ENCODE measurements around the gene RALB. TPM values are rescaled to one million over a fixed set of nuclear protein-coding genes. Genes with fewer than 3 reads are reported as not detected.

RALB gene
- polyA plus RNA-seq, 1 experiment: 69.6 TPM

- Histone ChIP-seq H3K27me3 (ENCODE audit: control insufficient read depth, insufficient read depth, low read length) (peaks cover 48% of the 10 kb centered on the region), H3K4me3 (ENCODE audit: low read depth, low read length) (no peak overlapping the region), H3K27ac (ENCODE audit: low read depth, low read length) (no peak overlapping the region), H3K9me3 (ENCODE audit: control insufficient read depth, insufficient read depth, low read length) (no peaks in the 10 kb centered on the region)
- ChIA-PET CTCF (interaction anchor here (1.0 to 2.0 kb wide), 2 partner anchors 359 to 758 kb away, joined by 3 to 8 read pairs; no protein-coding TSS in a partner anchor), POLR2A (no interaction called here)
- no peak for DNase-seq (ENCODE audit: low read depth, low spot score)
- TF ChIP-seq CTCF (IDR thresholded peaks at IDR 0.05; ENCODE audit: low read depth, low read length): no peak
Observed at GRCh38 chr2:120321721-120322284, 69.2 kb downstream of the RALB start.

GRCh38 chr2:120322329-120322728, 69.7 kb downstream of the RALB start:
- Histone ChIP-seq H3K9me3 (ENCODE audit: control insufficient read depth, insufficient read depth, low read length) (no peaks in the 10 kb centered on the region), H3K27me3 (ENCODE audit: control insufficient read depth, insufficient read depth, low read length) (peaks cover 49% of the 10 kb centered on the region), H3K4me3 (ENCODE audit: low read depth, low read length) (no peak overlapping the region), H3K27ac (ENCODE audit: low read depth, low read length) (no peak overlapping the region)
- CTCF ChIA-PET: interaction anchor here (2.0 kb wide), 1 partner anchor 358 kb away, joined by 8 read pairs; no protein-coding TSS in a partner anchor
- DNase-seq (ENCODE audit: low read depth, low spot score): no peak
- TF ChIP-seq CTCF (IDR thresholded peaks at IDR 0.05; ENCODE audit: low read depth, low read length): no peak
- POLR2A ChIA-PET: no interaction called here

- H3K27ac ChIP-seq (ENCODE audit: low read depth, low read length): no peak overlapping the region
- H3K9me3 ChIP-seq (ENCODE audit: control insufficient read depth, insufficient read depth, low read length): no peaks in the 10 kb centered on the region
- TF ChIP-seq CTCF (IDR thresholded peaks at IDR 0.05; ENCODE audit: low read depth, low read length): no peak
- POLR2A ChIA-PET: interaction anchor here (0.6 kb wide), 1 partner anchor 75 kb away, joined by 3 read pairs; no protein-coding TSS in a partner anchor
- H3K4me3 ChIP-seq (ENCODE audit: low read depth, low read length): no peak overlapping the region
- DNase-seq (ENCODE audit: low read depth, low spot score): no peak
- H3K27me3 ChIP-seq (ENCODE audit: control insufficient read depth, insufficient read depth, low read length): peaks cover 46% of the 10 kb centered on the region
- CTCF ChIA-PET: interaction anchor here (0.6 to 2.0 kb wide), 3 partner anchors 10 to 121 kb away, joined by 3 to 18 read pairs (median 3); no protein-coding TSS in a partner anchor
Observed at GRCh38 chr2:120323214-120323613, 70.6 kb downstream of the RALB start.

GRCh38 chr2:120323807-120324399, 71.3 kb downstream of the RALB start:
- Histone ChIP-seq H3K4me3 (ENCODE audit: low read depth, low read length) (no peak overlapping the region), H3K9me3 (ENCODE audit: control insufficient read depth, insufficient read depth, low read length) (no peaks in the 10 kb centered on the region), H3K27ac (ENCODE audit: low read depth, low read length) (no peak overlapping the region), H3K27me3 (ENCODE audit: control insufficient read depth, insufficient read depth, low read length) (peaks cover 39% of the 10 kb centered on the region)
- POLR2A ChIA-PET: interaction anchor here (0.6 to 1.3 kb wide), 2 partner anchors 11 to 76 kb away, joined by 3 to 4 read pairs; no protein-coding TSS in a partner anchor
- CTCF ChIA-PET: interaction anchor here (0.7 to 2.0 kb wide), 3 partner anchors 11 to 357 kb away, joined by 3 to 18 read pairs (median 9); no protein-coding TSS in a partner anchor
- no peak for DNase-seq (ENCODE audit: low read depth, low spot score)
- TF ChIP-seq CTCF (IDR thresholded peaks at IDR 0.05; ENCODE audit: low read depth, low read length): no peak

- no peak for TF ChIP-seq CTCF (IDR thresholded peaks at IDR 0.05; ENCODE audit: low read depth, low read length)
- no peak for DNase-seq (ENCODE audit: low read depth, low spot score)
- ChIA-PET POLR2A (interaction anchor here (1.3 kb wide), 1 partner anchor 10 kb away, joined by 4 read pairs; no protein-coding TSS in a partner anchor), CTCF (interaction anchor here (0.7 kb wide), 1 partner anchor 11 kb away, joined by 4 read pairs; no protein-coding TSS in a partner anchor)
- Histone ChIP-seq H3K4me3 (ENCODE audit: low read depth, low read length) (no peak overlapping the region), H3K9me3 (ENCODE audit: control insufficient read depth, insufficient read depth, low read length) (no peaks in the 10 kb centered on the region), H3K27me3 (ENCODE audit: control insufficient read depth, insufficient read depth, low read length) (peaks cover 29% of the 10 kb centered on the region), H3K27ac (ENCODE audit: low read depth, low read length) (no peak overlapping the region)
Observed at GRCh38 chr2:120324933-120325332, 72.3 kb downstream of the RALB start.

All from AG04450 (cell line).